Measurements from ENCODE around the gene DNASE1L2.

DNA sequence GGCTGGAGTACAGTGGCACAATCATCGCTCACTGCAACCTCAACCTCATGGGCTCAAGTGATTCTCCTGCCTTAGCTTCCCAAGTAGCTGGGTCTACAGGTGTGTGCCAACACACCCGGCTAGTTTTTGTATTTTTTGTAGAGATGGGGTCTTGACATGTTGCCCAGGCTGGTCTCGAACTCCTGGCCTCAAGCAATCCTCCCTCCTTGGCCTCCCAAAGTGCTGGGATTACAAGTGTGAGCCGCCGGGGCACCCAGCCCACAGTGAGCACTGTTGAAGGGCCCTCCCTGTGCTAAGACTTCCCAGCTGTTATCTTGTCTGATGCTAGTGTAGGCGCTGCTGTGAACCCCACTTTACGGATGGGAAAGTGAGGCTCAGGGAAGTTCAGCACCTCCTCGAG lies 47.8 kb upstream of the DNASE1L2 start:
- TF ChIP-seq, protein P1, sequence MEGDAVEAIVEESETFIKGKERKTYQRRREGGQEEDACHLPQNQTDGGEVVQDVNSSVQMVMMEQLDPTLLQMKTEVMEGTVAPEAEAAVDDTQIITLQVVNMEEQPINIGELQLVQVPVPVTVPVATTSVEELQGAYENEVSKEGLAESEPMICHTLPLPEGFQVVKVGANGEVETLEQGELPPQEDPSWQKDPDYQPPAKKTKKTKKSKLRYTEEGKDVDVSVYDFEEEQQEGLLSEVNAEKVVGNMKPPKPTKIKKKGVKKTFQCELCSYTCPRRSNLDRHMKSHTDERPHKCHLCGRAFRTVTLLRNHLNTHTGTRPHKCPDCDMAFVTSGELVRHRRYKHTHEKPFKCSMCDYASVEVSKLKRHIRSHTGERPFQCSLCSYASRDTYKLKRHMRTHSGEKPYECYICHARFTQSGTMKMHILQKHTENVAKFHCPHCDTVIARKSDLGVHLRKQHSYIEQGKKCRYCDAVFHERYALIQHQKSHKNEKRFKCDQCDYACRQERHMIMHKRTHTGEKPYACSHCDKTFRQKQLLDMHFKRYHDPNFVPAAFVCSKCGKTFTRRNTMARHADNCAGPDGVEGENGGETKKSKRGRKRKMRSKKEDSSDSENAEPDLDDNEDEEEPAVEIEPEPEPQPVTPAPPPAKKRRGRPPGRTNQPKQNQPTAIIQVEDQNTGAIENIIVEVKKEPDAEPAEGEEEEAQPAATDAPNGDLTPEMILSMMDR (IDR thresholded peaks at IDR 0.05), result no peak
- no peak for TF ChIP-seq POLR2A (IDR thresholded peaks at IDR 0.05)

Data from thyroid gland (tissue), 4 donors.